GM19099 (cell line): ENCODE measurements around the gene RPS6KA3.

ENCODE experiments used
- POLR2A ChIP-seq: IDR thresholded peaks from 3 replicates; pipeline ENCODE4 v1.6.1; 2011; ENCODE audit warnings: low read depth; ENCODE audit not compliant: insufficient read length; ENCODE audit errors: extremely low read depth

Gene RPS6KA3

GRCh38 chrX:20270562-20270890 lies 3.8 kb upstream of the RPS6KA3 start:
- TF ChIP-seq POLR2A: no peak

GRCh38 chrX:20269848-20270561 lies 3.3 kb upstream of the RPS6KA3 start:
- TF ChIP-seq POLR2A: no peak

- no peak for TF ChIP-seq POLR2A
Observed at GRCh38 chrX:20267931-20268701, 1.4 kb upstream of the RPS6KA3 start.

GRCh38 chrX:20267607-20267930 lies 860 bp upstream of the RPS6KA3 start:
- TF ChIP-seq POLR2A: no peak

- no peak for TF ChIP-seq POLR2A
Observed at GRCh38 chrX:20265726-20266681, 705 bp downstream of the RPS6KA3 start.

- no peak for TF ChIP-seq POLR2A
Observed at GRCh38 chrX:20265221-20265725, 1.4 kb downstream of the RPS6KA3 start.

- no peak for TF ChIP-seq POLR2A
Observed at GRCh38 chrX:20263474-20263873, 3.2 kb downstream of the RPS6KA3 start.

GRCh38 chrX:20260885-20261284 lies 5.8 kb downstream of the RPS6KA3 start:
- no peak for TF ChIP-seq POLR2A

- no peak for TF ChIP-seq POLR2A
Observed at GRCh38 chrX:20254712-20255299, 11.9 kb downstream of the RPS6KA3 start.

- no peak for TF ChIP-seq POLR2A
Observed at GRCh38 chrX:20253232-20253543, 13.5 kb downstream of the RPS6KA3 start.

GRCh38 chrX:20252381-20253231 lies 14.1 kb downstream of the RPS6KA3 start:
- no peak for TF ChIP-seq POLR2A

- TF ChIP-seq POLR2A: no peak
Observed at GRCh38 chrX:20251691-20252090, 15.0 kb downstream of the RPS6KA3 start.

GRCh38 chrX:20248592-20249192 lies 18.0 kb downstream of the RPS6KA3 start:
- TF ChIP-seq POLR2A: no peak

- no peak for TF ChIP-seq POLR2A
Observed at GRCh38 chrX:20244931-20245330, 21.8 kb downstream of the RPS6KA3 start.
